KG1 (cell line): ENCODE measurements around the gene RBL2.

Experiments used
- DNase-seq: peaks from one replicate; lab custom pipeline; 2025; lab: John Stamatoyannopoulos, UW

Gene RBL2

GRCh38 chr16:53449816-53450517 is 15.7 kb downstream of the RBL2 start:
- no peak for DNase-seq

- DNase-seq: no peak
Observed at GRCh38 chr16:53453928-53454327, 19.7 kb downstream of the RBL2 start.

- no peak for DNase-seq
Observed at GRCh38 chr16:53456625-53457024, 22.4 kb downstream of the RBL2 start.

GRCh38 chr16:53457670-53458069 is 23.4 kb downstream of the RBL2 start:
- no peak for DNase-seq

GRCh38 chr16:53458635-53459034 is 24.4 kb downstream of the RBL2 start:
- DNase-seq: no peak

GRCh38 chr16:53465606-53466280 is 31.5 kb downstream of the RBL2 start:
- DNase-seq: no peak

- no peak for DNase-seq
Observed at GRCh38 chr16:53476867-53477266, 42.6 kb downstream of the RBL2 start.

GRCh38 chr16:53478965-53479364 is 44.7 kb downstream of the RBL2 start:
- DNase-seq: no peak

- no peak for DNase-seq
Observed at GRCh38 chr16:53480394-53480793, 46.1 kb downstream of the RBL2 start.

GRCh38 chr16:53482123-53482522 is 47.9 kb downstream of the RBL2 start:
- no peak for DNase-seq

GRCh38 chr16:53484542-53484941 is 50.3 kb downstream of the RBL2 start:
- DNase-seq: no peak

GRCh38 chr16:53486230-53486629 is 52.0 kb downstream of the RBL2 start:
- DNase-seq: no peak

GRCh38 chr16:53489755-53490154 is 55.5 kb downstream of the RBL2 start:
- no peak for DNase-seq

GRCh38 chr16:53492503-53492902 is 58.2 kb downstream of the RBL2 start:
- no peak for DNase-seq

- DNase-seq: no peak
Observed at GRCh38 chr16:53494636-53495035, 60.4 kb downstream of the RBL2 start.

GRCh38 chr16:53495325-53495724 is 61.1 kb downstream of the RBL2 start:
- DNase-seq: no peak

GRCh38 chr16:53498984-53499383 is 64.7 kb downstream of the RBL2 start:
- DNase-seq: no peak

- no peak for DNase-seq
Observed at GRCh38 chr16:53501216-53501859, 67.1 kb downstream of the RBL2 start.

GRCh38 chr16:53502331-53503269 is 68.3 kb downstream of the RBL2 start, which contains the start of gene AKTIP:
Gene AKTIP (minus strand): TSS chr16:53503209. CDS start chr16:53500259, 2,950 bp downstream.
- DNase-seq: no peak

- peak; percentile 93 for DNase-seq
Observed at GRCh38 chr16:53503270-53503923, 69.1 kb downstream of the RBL2 start.

GRCh38 chr16:53503991-53504663 is 69.9 kb downstream of the RBL2 start:
- DNase-seq: no peak
